Ishikawa (cell line): ENCODE results near the gene FAM184A.

ENCODE experiments used
- CEBPB ChIP-seq: IDR thresholded peaks from 2 replicates; pipeline ENCODE4 v1.6.1; 2012
- EGR1 ChIP-seq: IDR thresholded peaks from 2 replicates; pipeline ENCODE4 v1.6.1; 2012
- EP300 ChIP-seq: IDR thresholded peaks from 2 replicates; pipeline ENCODE4 v1.6.1; 2012; ENCODE audit warnings: borderline replicate concordance
- FOXM1 ChIP-seq: IDR thresholded peaks from 2 replicates; pipeline ENCODE4 v1.6.1; 2012; ENCODE audit warnings: low read depth, borderline replicate concordance
- TAF1 ChIP-seq: IDR thresholded peaks from 2 replicates; pipeline ENCODE4 v1.6.1; 2012; ENCODE audit warnings: low read depth, mild to moderate bottlenecking
- YY1 ChIP-seq: IDR thresholded peaks from 2 replicates; pipeline ENCODE4 v1.6.1; 2012; ENCODE audit warnings: low read depth
- TF ChIP-seq, protein P1 (sequence below): IDR thresholded peaks from 2 replicates; pipeline ENCODE4 v1.6.1; 2012

DNA sequence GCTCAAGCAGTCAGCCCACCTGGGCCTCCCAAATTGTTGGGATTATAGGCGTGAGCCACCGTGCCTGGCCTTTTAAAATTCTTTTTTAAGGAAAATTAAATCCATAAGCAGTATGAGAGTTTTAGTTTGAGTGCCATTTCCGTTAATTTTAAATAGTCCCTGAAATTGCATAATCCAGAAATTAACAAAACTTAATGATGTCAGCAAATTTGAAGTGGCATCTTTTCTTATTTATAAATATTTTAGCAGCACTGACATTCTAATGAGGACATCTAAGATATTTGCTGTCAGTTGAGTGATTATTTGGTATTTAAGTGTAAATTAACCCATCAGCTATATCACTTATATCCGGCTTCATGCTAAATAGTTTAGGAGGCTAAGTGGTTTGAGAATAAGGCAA, 42.9 kb upstream of the FAM184A start:
- no peak for TF ChIP-seq YY1
- no peak for TF ChIP-seq EP300
- TF ChIP-seq FOXM1, result no peak
- TF ChIP-seq, protein P1, sequence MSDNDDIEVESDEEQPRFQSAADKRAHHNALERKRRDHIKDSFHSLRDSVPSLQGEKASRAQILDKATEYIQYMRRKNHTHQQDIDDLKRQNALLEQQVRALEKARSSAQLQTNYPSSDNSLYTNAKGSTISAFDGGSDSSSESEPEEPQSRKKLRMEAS, result no peak
- TF ChIP-seq EGR1, result no peak
- TF ChIP-seq CEBPB, result no peak
- no peak for TF ChIP-seq TAF1
